H1 (cell line): ENCODE measurements around the gene SLC8A1. TPM values are rescaled to one million over a fixed set of nuclear protein-coding genes. Genes with fewer than 3 reads are reported as not detected.

ENCODE experiments used
- CTCF ChIA-PET: fragments of 300-600 bp; sonication (Branson Sonifier 250); formaldehyde crosslinking; loops from one replicate; lab custom pipeline; 2021; ENCODE audit not compliant: partially characterized antibody; lab: Charles Lee
- POLR2A ChIA-PET: fragments of 300-600 bp; sonication (Branson Sonifier 250); formaldehyde crosslinking; loops from one replicate; lab custom pipeline; 2021; ENCODE audit warnings: inconsistent platforms; ENCODE audit not compliant: partially characterized antibody; lab: Charles Lee
- DNase-seq, 2 experiments: peaks; one replicate each; pipeline versions ENCODE4 v3.0.0 to v3.0.0-alpha.2; 2010 to 2022; ENCODE audit warnings: low spot score in 2 of 2, low read depth in 1 of 2, mixed read lengths in 1 of 2
- FAIRE-seq: peaks from 2 replicates; lab custom pipeline; 2011; peaks lifted over from hg19 to GRCh38; lab: Jason Lieb, UNC
- H2AFZ ChIP-seq: 2 replicates; pipeline ENCODE4 v1.8.1; 2012; ENCODE audit warnings: low read length, inconsistent platforms
- H2AK5ac ChIP-seq: 2 replicates; pipeline ENCODE4 v1.6.1; 2013; ENCODE audit warnings: low read depth, low read length
- H2BK120ac ChIP-seq: replicated peaks from 2 replicates; pipeline ENCODE3; 2013; ENCODE audit warnings: low read depth, low read length, inconsistent platforms
- H2BK12ac ChIP-seq: 2 replicates; pipeline ENCODE4 v1.6.1; 2013; ENCODE audit warnings: low read depth, low read length
- H2BK15ac ChIP-seq: 2 replicates; pipeline ENCODE4 v1.6.1; 2013; ENCODE audit warnings: low read length
- H2BK20ac ChIP-seq: 2 replicates; pipeline ENCODE4 v1.6.1; 2013; ENCODE audit warnings: low read length
- H2BK5ac ChIP-seq: 2 replicates; pipeline ENCODE4 v1.6.1; 2013; ENCODE audit warnings: low read depth, low read length
- H3K14ac ChIP-seq: 2 replicates; pipeline ENCODE4 v1.6.1; 2013; ENCODE audit warnings: inconsistent platforms; ENCODE audit not compliant: insufficient read length
- H3K18ac ChIP-seq: 2 replicates; pipeline ENCODE4 v1.6.1; 2013; ENCODE audit warnings: low read length; ENCODE audit errors: extremely low read depth
- H3K23ac ChIP-seq: 2 replicates; pipeline ENCODE4 v1.6.1; 2013; ENCODE audit warnings: inconsistent platforms; ENCODE audit not compliant: insufficient read length
- H3K23me2 ChIP-seq: 2 replicates; pipeline ENCODE4 v1.6.1; 2013; ENCODE audit warnings: low read depth, low read length
- H3K27ac ChIP-seq: 2 replicates; pipeline ENCODE4 v1.6.1; 2011; ENCODE audit warnings: low read depth, low read length, inconsistent platforms
- H3K27me3 ChIP-seq, 4 experiments: replicated peaks in 1 of 4; 1 replicate in 1 of 4; 2 replicates in 3 of 4; pipeline versions ENCODE4 v1.6.1 to v1.8.1; 2011 to 2013; ENCODE audit warnings: low read length in 3 of 4, mild to moderate bottlenecking in 3 of 4, inconsistent platforms in 2 of 4, mixed read lengths in 2 of 4, moderate library complexity in 1 of 4; ENCODE audit not compliant: control insufficient read depth in 3 of 4, insufficient read depth in 3 of 4; ENCODE audit errors: extremely low read depth in 1 of 4
- H3K36me3 ChIP-seq, 4 experiments: 2 replicates each; pipeline versions ENCODE4 v1.6.1 to v1.8.1; 2011 to 2013; ENCODE audit warnings: mild to moderate bottlenecking in 4 of 4, low read length in 3 of 4, moderate library complexity in 2 of 4, control low read depth in 1 of 4, inconsistent platforms in 1 of 4; ENCODE audit not compliant: insufficient read depth in 4 of 4, control insufficient read depth in 2 of 4
- H3K4ac ChIP-seq: replicated peaks from 2 replicates; pipeline ENCODE3; 2013; ENCODE audit warnings: low read length, low read depth, mixed read lengths, inconsistent platforms; ENCODE audit not compliant: insufficient read length
- H3K4me1 ChIP-seq, 4 experiments: replicated peaks in 1 of 4; 1 replicate in 1 of 4; 2 replicates in 3 of 4; pipeline versions ENCODE4 v1.6.1 to v1.8.1; 2011 to 2013; ENCODE audit warnings: low read length in 3 of 4, inconsistent platforms in 2 of 4, mixed read lengths in 1 of 4; ENCODE audit not compliant: insufficient read depth in 4 of 4, control insufficient read depth in 3 of 4
- H3K4me2 ChIP-seq, 2 experiments: 2 replicates each; pipeline versions ENCODE4 v1.6.1 to v1.8.1; 2011 to 2013; ENCODE audit warnings: low read depth in 2 of 2, low read length in 2 of 2, control low read depth in 1 of 2, inconsistent platforms in 1 of 2, mild to moderate bottlenecking in 1 of 2; ENCODE audit not compliant: insufficient read depth in 1 of 2
- H3K4me3 ChIP-seq, 4 experiments: fragments of 200-600, 300-600 bp in 1 of 4; sonication (generic), shearing (Covaris generic), sonication (Bioruptor Twin) in 1 of 4; 2 replicates each; pipeline versions ENCODE4 v1.5.1 to v1.8.1; 2011 to 2016; ENCODE audit warnings: low read length in 4 of 4, low read depth in 3 of 4, control low read depth in 2 of 4, inconsistent platforms in 2 of 4, mild to moderate bottlenecking in 2 of 4, mixed read lengths in 1 of 4, moderate library complexity in 1 of 4; ENCODE audit not compliant: insufficient read depth in 2 of 4; ENCODE audit errors: extremely low read depth in 1 of 4
- H3K56ac ChIP-seq: replicated peaks from 2 replicates; pipeline ENCODE3; 2013; ENCODE audit warnings: low read depth, mild to moderate bottlenecking, mixed read lengths, low read length, inconsistent platforms; ENCODE audit not compliant: insufficient read length
- H3K79me1 ChIP-seq: 2 replicates; pipeline ENCODE4 v1.6.1; 2013; ENCODE audit warnings: low read depth, low read length, control low read depth
- H3K79me2 ChIP-seq, 2 experiments: 2 replicates each; pipeline versions ENCODE4 v1.6.1 to v1.8.1; 2012 to 2013; ENCODE audit warnings: low read length in 2 of 2, mild to moderate bottlenecking in 2 of 2, inconsistent platforms in 1 of 2; ENCODE audit not compliant: insufficient read depth in 2 of 2, control insufficient read depth in 1 of 2
- H3K9ac ChIP-seq, 4 experiments: replicated peaks in 1 of 4; 1 replicate in 1 of 4; 2 replicates in 3 of 4; pipeline versions ENCODE4 v1.6.1 to v1.8.1; 2011 to 2013; ENCODE audit warnings: low read depth in 3 of 4, low read length in 3 of 4, control low read depth in 2 of 4, mild to moderate bottlenecking in 2 of 4, moderate library complexity in 2 of 4, inconsistent platforms in 1 of 4; ENCODE audit errors: extremely low read depth in 1 of 4
- H3K9me3 ChIP-seq, 2 experiments: 2 replicates each; pipeline versions ENCODE4 v1.6.1 to v1.8.1; 2012 to 2013; ENCODE audit warnings: mild to moderate bottlenecking in 2 of 2, moderate library complexity in 2 of 2, control low read depth in 1 of 2, inconsistent platforms in 1 of 2, low read depth in 1 of 2, low read length in 1 of 2, mixed read lengths in 1 of 2; ENCODE audit not compliant: insufficient read depth in 2 of 2
- H4K20me1 ChIP-seq, 2 experiments: replicated peaks in 1 of 2; 2 replicates each; pipeline versions ENCODE3 to v1.8.1; 2011 to 2013; ENCODE audit warnings: inconsistent platforms in 2 of 2, low read length in 2 of 2, mild to moderate bottlenecking in 1 of 2; ENCODE audit not compliant: insufficient read depth in 2 of 2, control insufficient read depth in 1 of 2
- H4K5ac ChIP-seq: 2 replicates; pipeline ENCODE4 v1.6.1; 2013; ENCODE audit warnings: low read length, low read depth, mixed read lengths, inconsistent platforms; ENCODE audit not compliant: insufficient read length
- H4K8ac ChIP-seq: 2 replicates; pipeline ENCODE4 v1.8.0; 2013; ENCODE audit warnings: mild to moderate bottlenecking, moderate library complexity, low read length, inconsistent platforms; ENCODE audit not compliant: insufficient read depth; ENCODE audit errors: extremely low read depth
- H4K91ac ChIP-seq: replicated peaks from 2 replicates; pipeline ENCODE3; 2013; ENCODE audit warnings: low read length, mixed read lengths, inconsistent platforms; ENCODE audit not compliant: insufficient read length
- BACH1 ChIP-seq: IDR thresholded peaks from 2 replicates; pipeline ENCODE4 v1.6.1; 2012; ENCODE audit warnings: low read length, improper control_type of control experiment
- CTBP2 ChIP-seq: IDR thresholded peaks from 2 replicates; pipeline ENCODE4 v1.7.0; 2011; ENCODE audit warnings: borderline replicate concordance, mild to moderate bottlenecking, moderate library complexity, mixed read lengths, low read length; ENCODE audit not compliant: insufficient read depth, insufficient read length
- KDM4A ChIP-seq: IDR thresholded peaks from one replicate; pipeline ENCODE4 v1.7.1; 2012; ENCODE audit warnings: low read depth, mild to moderate bottlenecking, moderate library complexity, low read length, inconsistent platforms; ENCODE audit not compliant: severe bottlenecking
- RXRA ChIP-seq: IDR thresholded peaks from 2 replicates; pipeline ENCODE4 v1.6.1; 2011; ENCODE audit warnings: low read depth, mild to moderate bottlenecking, low read length, moderate library complexity; ENCODE audit not compliant: insufficient read depth
- SAP30 ChIP-seq: fragments of 300-600 bp; sonication (generic); IDR thresholded peaks from 2 replicates; pipeline ENCODE4 v1.7.1; 2012; ENCODE audit warnings: low read length, moderate library complexity, mild to moderate bottlenecking, inconsistent platforms; ENCODE audit not compliant: insufficient read depth, insufficient replicate concordance
- SP4 ChIP-seq: IDR thresholded peaks from 2 replicates; pipeline ENCODE4 v1.6.1; 2012; ENCODE audit warnings: low read length, inconsistent platforms
- ZNF274 ChIP-seq: IDR thresholded peaks from 2 replicates; pipeline ENCODE4 v1.7.0; 2012; ENCODE audit warnings: low read length, borderline replicate concordance; ENCODE audit errors: extremely low read depth
- WGBS, 2 experiments: shearing (Covaris generic) in 1 of 2; methylation state at CpG; one replicate each; pipeline versions ENCODE4 v1.1.6 to v1.1.7; 2013 to 2015; ENCODE audit warnings: low lambda C conversion rate in 2 of 2, mixed read lengths in 2 of 2, inconsistent platforms in 1 of 2, low coverage in 1 of 2, missing lambda C conversion rate in 1 of 2; ENCODE audit not compliant: insufficient replicate concordance in 2 of 2, insufficient coverage in 1 of 2, insufficient read length in 1 of 2; ENCODE audit errors: extremely low coverage in 1 of 2, missing lambda C conversion rate in 1 of 2; 5-methylcytosine and 5-hydroxymethylcytosine counted together
- polyA plus RNA-seq, 7 experiments: library from polyadenylated mRNA; depleted of rRNA in 3 of 7; stranded (reverse) in 5 of 7; unstranded in 2 of 7; fragments of >200 nt in 5 of 7; fragments of 200-250 nt in 2 of 7; gene quantifications; 1 replicate in 5 of 7; 2 replicates in 1 of 7; 4 replicates in 1 of 7; pipeline versions ENCODE4 v1.2.1 to v1.2.3, GENCODE V29; 2011 to 2013; ENCODE audit warnings: missing spikeins in 2 of 7, mixed read lengths in 2 of 7
- total RNA-seq: library from RNA; stranded (reverse); fragmentation: NEBNext Ultra II Directional; extraction: Animal tissue kit (Norgen Biotek cat#: 25700); gene quantifications from 2 replicates; pipeline ENCODE4 v1.2.1, GENCODE V29; 2021

SLC8A1 gene
- total and polyA plus RNA-seq, 2 of the 8 experiments (the other 6 are each of a cell fraction or from before 2014, with no cell fraction given), result 0.68 to 3.6 TPM

DNA sequence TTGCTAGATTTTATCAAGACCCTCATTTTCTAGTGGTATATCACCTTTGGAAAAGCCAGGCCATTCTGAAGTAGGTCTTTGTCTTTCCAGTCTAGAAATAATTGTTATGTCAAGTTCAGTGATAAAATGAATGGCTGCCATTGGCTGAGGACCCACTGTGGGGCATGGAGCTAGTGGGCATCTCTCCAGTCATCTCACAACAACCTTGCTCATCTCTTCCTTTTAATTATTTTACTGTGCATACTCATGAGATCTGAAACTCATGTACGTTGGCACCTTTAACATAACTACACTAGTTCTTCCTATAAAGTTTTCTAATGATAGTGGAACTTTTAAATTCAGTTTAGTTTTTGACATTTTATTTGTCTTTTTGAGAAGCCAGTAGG is 240.9 kb downstream of the SLC8A1 start:
- H3K23me2 ChIP-seq, result no peaks in the 10 kb centered on the region
- DNase-seq (no peak), FAIRE-seq (no peak)
- no peak overlapping the region for H4K8ac ChIP-seq
- no peak overlapping the region for H4K5ac ChIP-seq
- no peak overlapping the region for H3K18ac ChIP-seq
- H3K4me2 ChIP-seq, result peak overlapping the region in 1 of 2 experiments; percentile 27; a peak in 2 of 4 replicates
- peak overlapping the region; percentile 37; the same call in 1 of the 2 replicates for H2BK5ac ChIP-seq
- no peaks in the 10 kb centered on the region for H3K79me1 ChIP-seq
- no peaks in the 10 kb centered on the region for H4K20me1 ChIP-seq
- TF ChIP-seq BACH1, result no peak
- TF ChIP-seq ZNF274, result no peak
- TF ChIP-seq SP4, result no peak
- no peak for TF ChIP-seq KDM4A
- TF ChIP-seq CTBP2, result no peak
- TF ChIP-seq RXRA, result no peak
- no peak for TF ChIP-seq SAP30
- no peaks in the 10 kb centered on the region for H3K36me3 ChIP-seq
- no peaks in the 10 kb centered on the region for H3K9me3 ChIP-seq
- no peak overlapping the region for H3K27ac ChIP-seq
- no peaks in the 10 kb centered on the region for H3K27me3 ChIP-seq
- H2BK12ac ChIP-seq, result no peak overlapping the region
- no peak overlapping the region for H2BK120ac ChIP-seq
- H3K4me1 ChIP-seq, result peaks cover 0 to 8% (median 3%) of the 10 kb centered on the region in 4 experiments; a peak in 3 of 7 replicates
- H2BK20ac ChIP-seq, result no peak overlapping the region
- no peak overlapping the region for H3K4me3 ChIP-seq
- no peak overlapping the region for H3K56ac ChIP-seq
- H3K23ac ChIP-seq, result no peak overlapping the region
- ChIA-PET POLR2A (no interaction called here), CTCF (interaction anchor here (0.7 kb wide), 1 partner anchor 46 kb away, joined by 5 read pairs; no protein-coding TSS in a partner anchor)
- no peak overlapping the region for H2BK15ac ChIP-seq
- no peak overlapping the region for H2AFZ ChIP-seq
- H3K4ac ChIP-seq, result no peak overlapping the region
- 80% methylated on average over 1 of the region's 1 CpG; no CpG with 5 or more reads in 1 of the 2 experiments for WGBS, 2 experiments
- no peaks in the 10 kb centered on the region for H3K79me2 ChIP-seq
- H4K91ac ChIP-seq, result no peak overlapping the region
- H3K14ac ChIP-seq, result no peak overlapping the region
- H3K9ac ChIP-seq, result no peak overlapping the region
- no peak overlapping the region for H2AK5ac ChIP-seq
